NCI-H2171 treated with DMSO at 0.1 percent for 48 hours (cell line): Measurements from ENCODE around the gene PARK7.

Source experiments
- DNase-seq: peaks from one replicate; lab custom pipeline; 2025; lab: John Stamatoyannopoulos, UW

Gene PARK7

GRCh38 chr1:8024329-8024728 lies 62.8 kb downstream of the PARK7 start:
- no peak for DNase-seq

GRCh38 chr1:8025061-8025670 lies 63.7 kb downstream of the PARK7 start:
- peak; percentile 43 for DNase-seq

- no peak for DNase-seq
Observed at GRCh38 chr1:8025671-8026144, 64.2 kb downstream of the PARK7 start.

- peak; percentile 86 for DNase-seq
Observed at GRCh38 chr1:8026153-8026975, 64.9 kb downstream of the PARK7 start, which contains the start of gene ERRFI1. Gene ERRFI1 (minus strand): TSS chr1:8026309. CDS start chr1:8015619, 10,690 bp downstream.

GRCh38 chr1:8026976-8027747 lies 65.7 kb downstream of the PARK7 start:
- DNase-seq = no peak

GRCh38 chr1:8027748-8028570 lies 66.4 kb downstream of the PARK7 start:
- DNase-seq = peak; percentile 42

GRCh38 chr1:8028571-8028910 lies 67.0 kb downstream of the PARK7 start:
- no peak for DNase-seq

- peak; percentile 49 for DNase-seq
Observed at GRCh38 chr1:8031176-8031785, 69.8 kb downstream of the PARK7 start.

- DNase-seq = no peak
Observed at GRCh38 chr1:8032366-8032910, 70.9 kb downstream of the PARK7 start.

- no peak for DNase-seq
Observed at GRCh38 chr1:8033322-8033721, 71.8 kb downstream of the PARK7 start.
